IMR-90 (cell line): ENCODE measurements around the gene NFIX.

Experiments used
- CTCF ChIP-seq: conservative IDR thresholded peaks from 2 replicates; pipeline ENCODE4 v1.5.1; 2012; ENCODE audit warnings: mild to moderate bottlenecking, low read depth, low read length, improper control_type of control experiment
- ELK1 ChIP-seq: fragments of 150-350 bp; IDR thresholded peaks from 2 replicates; pipeline ENCODE4 v1.6.1; 2016; ENCODE audit warnings: low read depth, mild to moderate bottlenecking, low read length, moderate library complexity, borderline replicate concordance
- MXI1 ChIP-seq: IDR thresholded peaks from 2 replicates; pipeline ENCODE4 v1.6.1; 2012; ENCODE audit warnings: low read depth, mild to moderate bottlenecking, low read length, moderate library complexity, borderline replicate concordance
- POLR2A ChIP-seq: IDR thresholded peaks from 2 replicates; pipeline ENCODE4 v1.6.1; 2012; ENCODE audit warnings: mild to moderate bottlenecking, low read depth, low read length
- RFX5 ChIP-seq: IDR thresholded peaks from 2 replicates; pipeline ENCODE4 v1.8.0; 2012; ENCODE audit warnings: low read depth, mild to moderate bottlenecking, low read length, moderate library complexity
- SMC3 ChIP-seq: fragments of 150-350 bp; IDR thresholded peaks from 2 replicates; pipeline ENCODE4 v1.6.1; 2016; ENCODE audit warnings: low read depth, mild to moderate bottlenecking, antibody characterized with exemption, low read length, moderate library complexity

- TF ChIP-seq RFX5 (no peak), SMC3 (no peak), CTCF (no peak), ELK1 (no peak), MXI1 (no peak), POLR2A (no peak)
Measured at GRCh38 chr19:13101590-13102415, 106.5 kb downstream of the NFIX start.
